Gastrocnemius medialis (tissue), 4 donors: Measurements from ENCODE around the gene IGF2BP2. TPM values are rescaled to one million over a fixed set of nuclear protein-coding genes. Genes with fewer than 3 reads are reported as not detected.
"Not testable (repeated sequence)": the region's sequence is repeated elsewhere in the genome, so short reads cannot be mapped to it uniquely, and the experiment has no call there.

Source experiments
- ATAC-seq, 2 donors: fragments of 150-250 bp; one replicate each; pipeline ENCODE4 v1.9.1; 2016
- DNase-seq, 2 donors: peaks; one replicate each; pipeline ENCODE4 v3.0.0-alpha.2; 2019
- H3K27ac ChIP-seq, 4 donors: fragments of 200-600 bp; sonication (generic); 1 replicate in 1 of 4; 2 replicates in 3 of 4; pipeline ENCODE4 v1.5.1; 2016 to 2018; ENCODE audit warnings: mild to moderate bottlenecking in 2 of 4, moderate library complexity in 1 of 4
- H3K27me3 ChIP-seq, 3 donors: fragments of 200-600 bp; sonication (generic) in 2 of 3; 1 replicate in 1 of 3; 2 replicates in 2 of 3; pipeline versions ENCODE4 v1.5.1 to v1.6.0; 2016 to 2019; ENCODE audit warnings: mild to moderate bottlenecking in 1 of 3, moderate library complexity in 1 of 3
- H3K36me3 ChIP-seq, 2 donors: fragments of 200-600 bp; sonication (generic) in 1 of 2; one replicate each; pipeline ENCODE4 v1.5.1; 2017 to 2018
- H3K4me1 ChIP-seq, 2 donors: fragments of 200-600 bp; sonication (generic) in 1 of 2; one replicate each; pipeline ENCODE4 v1.5.1; 2016 to 2017; ENCODE audit warnings: mild to moderate bottlenecking in 2 of 2
- H3K4me3 ChIP-seq, 4 donors: fragments of 200-600 bp; sonication (generic) in 3 of 4; 1 replicate in 1 of 4; 2 replicates in 3 of 4; pipeline ENCODE4 v1.5.1; 2016 to 2019; ENCODE audit warnings: mild to moderate bottlenecking in 2 of 4
- H3K9me3 ChIP-seq, 3 donors: fragments of 200-600 bp; sonication (generic) in 2 of 3; 1 replicate in 1 of 3; 2 replicates in 2 of 3; pipeline ENCODE4 v1.5.1; 2016 to 2019
- POLR2A ChIP-seq, 2 donors: fragments of 450-650 bp; IDR thresholded peaks; one replicate each; pipeline ENCODE4 v1.6.1; 2017; ENCODE audit warnings: antibody characterized with exemption in 2 of 2, mild to moderate bottlenecking in 2 of 2, moderate library complexity in 2 of 2
- in situ Hi-C, 4 donors: fragments of 200-750 bp; cut with MboI; loops; one replicate each; pipeline versions ENCODE4 v1.15.0 to v1.8.0; 2017; ENCODE audit warnings: low sequenced_read_pairs in 4 of 4
- intact Hi-C: fragments of 100-400 bp; cut with DNase I; formaldehyde crosslinking; loops from one replicate; pipeline ENCODE4 v1.15.1; 2023; ENCODE audit warnings: low total_unique reads
- total RNA-seq, 4 donors: library from RNA; depleted of rRNA; stranded (reverse); fragments of >200 nt; gene quantifications; one replicate each; pipeline versions ENCODE4 v1.1.0 to v1.2.3, GENCODE V29; 2016
- TF ChIP-seq, protein P1 (sequence below), 5 experiments: fragments of 450-650 bp in 3 of 5; fragments of 200-600 bp in 2 of 5; sonication (generic) in 2 of 5; IDR thresholded peaks in 4 of 5; conservative IDR thresholded peaks in 1 of 5; 1 replicate in 4 of 5; 2 replicates in 1 of 5; pipeline ENCODE4 v1.5.1; 2016 to 2019; ENCODE audit warnings: antibody characterized with exemption in 5 of 5, mild to moderate bottlenecking in 3 of 5, moderate library complexity in 3 of 5

IGF2BP2 gene
- total RNA-seq, 4 donors from 2014 or later, result 0.97 to 6.3 (median 1.7) TPM

DNA sequence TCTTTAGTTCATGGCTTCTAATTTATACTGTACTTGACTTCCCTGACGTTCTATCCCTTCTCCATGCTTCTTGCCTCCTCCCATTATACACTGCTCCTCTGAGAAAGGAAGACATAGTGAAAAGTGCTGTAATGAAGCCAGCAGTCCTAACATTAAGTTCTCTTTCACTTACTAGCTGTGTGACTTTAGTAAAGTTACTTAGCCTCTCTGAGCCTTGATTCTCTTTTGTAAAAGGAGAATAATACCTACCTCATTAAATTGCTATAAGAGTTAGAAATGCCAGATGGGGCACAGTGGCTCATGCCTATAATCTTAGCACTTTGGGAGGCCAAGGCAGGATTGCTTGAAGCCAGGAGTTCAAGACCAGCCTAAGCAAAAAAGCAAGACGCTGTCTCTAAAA is 18.8 kb upstream of the IGF2BP2 start:
- Histone ChIP-seq H3K27me3 (peaks cover 0 to 2% (median 0%) of the 10 kb centered on the region in 3 donors), H3K4me3 (no peak overlapping the region), H3K36me3 (no peaks in the 10 kb centered on the region), H3K9me3 (no peaks in the 10 kb centered on the region), H3K27ac (no peak overlapping the region), H3K4me1 (no peaks in the 10 kb centered on the region)
- DNase-seq (no peak), ATAC-seq (no peak)
- intact Hi-C loops, result no loop called here
- no peak for TF ChIP-seq POLR2A (IDR thresholded peaks at IDR 0.05)
- TF ChIP-seq, protein P1, sequence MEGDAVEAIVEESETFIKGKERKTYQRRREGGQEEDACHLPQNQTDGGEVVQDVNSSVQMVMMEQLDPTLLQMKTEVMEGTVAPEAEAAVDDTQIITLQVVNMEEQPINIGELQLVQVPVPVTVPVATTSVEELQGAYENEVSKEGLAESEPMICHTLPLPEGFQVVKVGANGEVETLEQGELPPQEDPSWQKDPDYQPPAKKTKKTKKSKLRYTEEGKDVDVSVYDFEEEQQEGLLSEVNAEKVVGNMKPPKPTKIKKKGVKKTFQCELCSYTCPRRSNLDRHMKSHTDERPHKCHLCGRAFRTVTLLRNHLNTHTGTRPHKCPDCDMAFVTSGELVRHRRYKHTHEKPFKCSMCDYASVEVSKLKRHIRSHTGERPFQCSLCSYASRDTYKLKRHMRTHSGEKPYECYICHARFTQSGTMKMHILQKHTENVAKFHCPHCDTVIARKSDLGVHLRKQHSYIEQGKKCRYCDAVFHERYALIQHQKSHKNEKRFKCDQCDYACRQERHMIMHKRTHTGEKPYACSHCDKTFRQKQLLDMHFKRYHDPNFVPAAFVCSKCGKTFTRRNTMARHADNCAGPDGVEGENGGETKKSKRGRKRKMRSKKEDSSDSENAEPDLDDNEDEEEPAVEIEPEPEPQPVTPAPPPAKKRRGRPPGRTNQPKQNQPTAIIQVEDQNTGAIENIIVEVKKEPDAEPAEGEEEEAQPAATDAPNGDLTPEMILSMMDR (IDR thresholded peaks at IDR 0.05 in 4 of 5, conservative IDR thresholded peaks at IDR 0.05 in 1 of 5), result no peak
- in situ Hi-C loops, result no loop called here

DNA sequence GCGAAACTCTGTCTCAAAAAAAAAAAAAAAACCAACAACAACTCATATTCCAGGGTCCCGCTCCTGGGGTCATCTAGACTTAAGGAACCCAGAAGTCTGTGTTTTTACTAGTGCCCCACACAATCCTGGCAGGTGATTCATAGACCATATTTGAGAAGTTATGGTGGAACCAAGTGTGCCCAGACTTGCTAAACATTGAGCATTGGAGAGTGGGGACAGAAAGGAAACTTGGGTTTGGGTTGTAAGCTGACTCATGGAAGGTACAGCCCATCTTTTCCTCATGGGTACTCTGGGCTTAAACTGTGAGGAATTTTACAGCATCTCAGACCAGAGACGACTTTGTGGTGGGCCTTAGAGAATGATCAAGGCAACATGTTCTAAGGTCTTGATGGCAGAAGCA is 18.3 kb upstream of the IGF2BP2 start:
- H3K4me1 ChIP-seq, result no peaks in the 10 kb centered on the region
- ATAC-seq (no peak), DNase-seq (no peak)
- H3K36me3 ChIP-seq, result no peaks in the 10 kb centered on the region
- no peaks in the 10 kb centered on the region for H3K9me3 ChIP-seq
- in situ Hi-C loops (no loop called here), intact Hi-C loops (no loop called here)
- H3K4me3 ChIP-seq, result no peak overlapping the region
- H3K27me3 ChIP-seq, result peaks cover 0 to 2% (median 0%) of the 10 kb centered on the region in 3 donors
- H3K27ac ChIP-seq, result no peak overlapping the region
- TF ChIP-seq, protein P1 (IDR thresholded peaks at IDR 0.05 in 4 of 5, conservative IDR thresholded peaks at IDR 0.05 in 1 of 5), result no peak
- TF ChIP-seq POLR2A (IDR thresholded peaks at IDR 0.05), result no peak

DNA sequence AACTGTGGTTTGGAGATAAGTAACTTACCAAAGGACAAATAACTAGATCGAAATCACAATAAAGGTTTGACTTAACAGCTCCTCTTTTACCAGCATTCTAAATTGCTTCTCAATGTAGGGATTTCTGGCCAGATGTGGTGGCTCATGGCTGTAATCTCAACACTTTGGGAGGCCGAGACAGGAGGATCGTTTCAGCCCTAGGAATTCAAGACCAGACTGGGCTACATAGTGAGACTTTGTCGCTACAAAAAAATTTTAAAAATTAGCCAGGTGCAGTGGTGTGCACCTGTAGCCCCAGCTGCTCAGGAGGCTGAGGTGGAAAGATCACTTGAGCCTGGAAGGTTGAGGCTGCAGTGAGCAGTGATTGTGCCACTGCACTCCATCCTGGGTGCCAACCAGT is 17.4 kb upstream of the IGF2BP2 start:
- TF ChIP-seq, protein P1 (IDR thresholded peaks at IDR 0.05 in 4 of 5, conservative IDR thresholded peaks at IDR 0.05 in 1 of 5), result no peak
- TF ChIP-seq POLR2A (IDR thresholded peaks at IDR 0.05), result no peak
- H3K4me1 ChIP-seq, result no peaks in the 10 kb centered on the region
- H3K27ac ChIP-seq, result no peak overlapping the region
- ATAC-seq, result no peak
- no peaks in the 10 kb centered on the region for H3K36me3 ChIP-seq
- DNase-seq, result no peak
- in situ Hi-C loops (no loop called here), intact Hi-C loops (no loop called here)
- peaks cover 0 to 2% (median 2%) of the 10 kb centered on the region in 3 donors for H3K27me3 ChIP-seq
- H3K4me3 ChIP-seq, result no peak overlapping the region
- no peaks in the 10 kb centered on the region for H3K9me3 ChIP-seq

DNA sequence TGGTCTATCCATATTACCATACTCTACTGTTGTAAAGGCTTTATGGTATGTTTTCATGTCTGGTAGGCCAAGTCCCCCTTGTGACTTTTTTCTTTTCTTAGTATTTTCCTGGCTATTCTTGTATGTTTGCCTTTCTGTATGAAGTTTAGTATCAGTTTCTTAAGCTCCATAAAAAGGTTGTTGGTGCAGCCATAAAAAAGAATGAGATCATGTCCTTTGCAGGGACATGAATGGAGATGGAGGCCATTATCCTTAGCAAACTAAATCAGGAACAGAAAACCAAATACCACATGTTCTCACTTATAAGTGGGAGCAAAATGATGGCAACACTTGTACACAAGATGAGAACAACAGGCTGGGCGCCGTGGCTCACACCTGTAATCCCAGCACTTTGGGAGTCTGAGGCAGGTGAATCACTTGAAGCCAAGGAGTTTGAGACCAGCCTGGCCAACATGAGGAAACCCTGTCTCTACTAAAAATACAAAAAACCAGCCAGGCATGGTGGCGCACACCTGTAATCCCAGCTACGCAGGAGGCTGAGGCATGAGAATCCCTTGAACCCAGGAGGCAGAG is 13.7 kb upstream of the IGF2BP2 start:
- H3K9me3 ChIP-seq, H3K27me3 ChIP-seq, H3K36me3 ChIP-seq, ATAC-seq, DNase-seq, H3K4me3 ChIP-seq, intact Hi-C loops, H3K27ac ChIP-seq, H3K4me1 ChIP-seq, in situ Hi-C loops: not testable (repeated sequence)

DNA sequence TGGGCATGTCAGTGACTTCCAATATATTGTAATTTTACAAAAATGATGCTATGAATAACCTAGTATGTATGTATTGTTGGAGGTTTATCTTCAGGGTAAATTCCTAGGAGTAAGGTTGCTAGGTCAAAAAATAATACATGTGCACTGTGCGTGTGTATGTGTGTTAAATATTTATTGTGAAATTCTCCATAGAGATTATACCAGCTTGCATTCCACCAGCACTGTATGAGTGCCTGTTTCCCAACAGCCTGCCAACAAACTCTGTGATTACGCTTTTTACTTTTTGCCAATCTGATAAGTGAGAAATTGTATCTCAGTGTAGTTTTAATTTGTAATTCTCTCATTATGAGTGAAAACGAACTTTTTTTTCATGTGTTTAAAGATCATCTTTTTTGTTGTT is 12.6 kb upstream of the IGF2BP2 start:
- peaks cover 0 to 5% (median 4%) of the 10 kb centered on the region in 3 donors for H3K27me3 ChIP-seq
- TF ChIP-seq, protein P1 (IDR thresholded peaks at IDR 0.05 in 4 of 5, conservative IDR thresholded peaks at IDR 0.05 in 1 of 5), result no peak
- TF ChIP-seq POLR2A (IDR thresholded peaks at IDR 0.05), result no peak
- in situ Hi-C loops (no loop called here), intact Hi-C loops (no loop called here)
- no peaks in the 10 kb centered on the region for H3K36me3 ChIP-seq
- ATAC-seq, result no peak
- no peak overlapping the region for H3K27ac ChIP-seq
- no peaks in the 10 kb centered on the region for H3K4me1 ChIP-seq
- DNase-seq, result no peak
- H3K9me3 ChIP-seq, result no peaks in the 10 kb centered on the region
- H3K4me3 ChIP-seq, result no peak overlapping the region
